Measurements from ENCODE around the gene SFT2D2.

The SFT2D2 gene

GRCh38 chr1:168221275-168221674, 4.5 kb upstream of the SFT2D2 start:
- no peak overlapping the region for H3K4me3 ChIP-seq (ENCODE audit: low read depth, low read length)

GRCh38 chr1:168223261-168223660, 2.5 kb upstream of the SFT2D2 start:
- no peak overlapping the region for H3K4me3 ChIP-seq (ENCODE audit: low read depth, low read length)

- no peak overlapping the region for H3K4me3 ChIP-seq (ENCODE audit: low read depth, low read length)
Observed at GRCh38 chr1:168223681-168224540, 1.9 kb upstream of the SFT2D2 start.

GRCh38 chr1:168224991-168225390, 813 bp upstream of the SFT2D2 start:
- no peak overlapping the region for H3K4me3 ChIP-seq (ENCODE audit: low read depth, low read length)

GRCh38 chr1:168227620-168228019, 1.8 kb downstream of the SFT2D2 start:
- no peak overlapping the region for H3K4me3 ChIP-seq (ENCODE audit: low read depth, low read length)

GRCh38 chr1:168229893-168230292, 4.1 kb downstream of the SFT2D2 start:
- no peak overlapping the region for H3K4me3 ChIP-seq (ENCODE audit: low read depth, low read length)

- no peak overlapping the region for H3K4me3 ChIP-seq (ENCODE audit: low read depth, low read length)
Observed at GRCh38 chr1:168230709-168231108, 4.9 kb downstream of the SFT2D2 start.

GRCh38 chr1:168234846-168235547, 9.2 kb downstream of the SFT2D2 start:
- no peak overlapping the region for H3K4me3 ChIP-seq (ENCODE audit: low read depth, low read length)

GRCh38 chr1:168235548-168235885, 9.7 kb downstream of the SFT2D2 start:
- H3K4me3 ChIP-seq (ENCODE audit: low read depth, low read length) = no peak overlapping the region

GRCh38 chr1:168235937-168236336, 10.1 kb downstream of the SFT2D2 start:
- H3K4me3 ChIP-seq (ENCODE audit: low read depth, low read length) = no peak overlapping the region

GRCh38 chr1:168236836-168237611, 11.2 kb downstream of the SFT2D2 start:
- H3K4me3 ChIP-seq (ENCODE audit: low read depth, low read length) = no peak overlapping the region

GRCh38 chr1:168243198-168243597, 17.4 kb downstream of the SFT2D2 start:
- no peak overlapping the region for H3K4me3 ChIP-seq (ENCODE audit: low read depth, low read length)

GRCh38 chr1:168243636-168244212, 17.9 kb downstream of the SFT2D2 start:
- H3K4me3 ChIP-seq (ENCODE audit: low read depth, low read length) = no peak overlapping the region

- no peak overlapping the region for H3K4me3 ChIP-seq (ENCODE audit: low read depth, low read length)
Observed at GRCh38 chr1:168245042-168245441, 19.2 kb downstream of the SFT2D2 start.

GRCh38 chr1:168246506-168246905, 20.7 kb downstream of the SFT2D2 start:
- H3K4me3 ChIP-seq (ENCODE audit: low read depth, low read length) = no peak overlapping the region

- no peak overlapping the region for H3K4me3 ChIP-seq (ENCODE audit: low read depth, low read length)
Observed at GRCh38 chr1:168252204-168252733, 26.5 kb downstream of the SFT2D2 start.

- H3K4me3 ChIP-seq (ENCODE audit: low read depth, low read length) = no peak overlapping the region
Observed at GRCh38 chr1:168256164-168256563, 30.4 kb downstream of the SFT2D2 start.

GRCh38 chr1:168257397-168257796, 31.6 kb downstream of the SFT2D2 start:
- no peak overlapping the region for H3K4me3 ChIP-seq (ENCODE audit: low read depth, low read length)

- H3K4me3 ChIP-seq (ENCODE audit: low read depth, low read length) = no peak overlapping the region
Observed at GRCh38 chr1:168259567-168259966, 33.8 kb downstream of the SFT2D2 start.

- no peak overlapping the region for H3K4me3 ChIP-seq (ENCODE audit: low read depth, low read length)
Observed at GRCh38 chr1:168260393-168260792, 34.6 kb downstream of the SFT2D2 start.

GRCh38 chr1:168261390-168261789, 35.6 kb downstream of the SFT2D2 start:
- no peak overlapping the region for H3K4me3 ChIP-seq (ENCODE audit: low read depth, low read length)

Data from iPS-11a (cell line).